Colonic mucosa (tissue), 4 donors: ENCODE data around the gene AICDA. TPM values are rescaled to one million over a fixed set of nuclear protein-coding genes. Genes with fewer than 3 reads are reported as not detected.
A peak's percentile ranks its signal among the peaks of the same experiment; 100 is the strongest.

Source experiments
- DNase-seq: peaks from one replicate; pipeline ENCODE4 v3.0.0-alpha.2; 2020
- H3K27ac ChIP-seq: fragments of 200-600 bp; one replicate; pipeline ENCODE4 v1.8.0; 2021
- H3K27me3 ChIP-seq: fragments of 200-600 bp; one replicate; pipeline ENCODE4 v1.8.0; 2021
- H3K36me3 ChIP-seq: fragments of 200-600 bp; one replicate; pipeline ENCODE4 v1.8.0; 2021
- H3K4me1 ChIP-seq: fragments of 200-600 bp; one replicate; pipeline ENCODE4 v1.8.0; 2021; ENCODE audit warnings: mild to moderate bottlenecking
- H3K4me3 ChIP-seq: fragments of 200-600 bp; one replicate; pipeline ENCODE4 v1.8.0; 2021
- H3K9ac ChIP-seq, 2 donors: one replicate each; pipeline ENCODE4 v1.7.0; 2013; ENCODE audit warnings: control low read depth in 2 of 2, low read depth in 2 of 2, low read length in 2 of 2
- H3K9me3 ChIP-seq: fragments of 200-600 bp; one replicate; pipeline ENCODE4 v1.8.0; 2021
- CTCF ChIP-seq: fragments of 200-600 bp; IDR thresholded peaks from one replicate; pipeline ENCODE4 v1.8.0; 2022; ENCODE audit warnings: antibody characterized with exemption, mild to moderate bottlenecking
- intact Hi-C: fragments of 100-400 bp; cut with DNase I; formaldehyde crosslinking; loops from one replicate; pipeline ENCODE4 v1.14.1; 2022
- total RNA-seq, 2 donors: library from RNA; stranded (reverse); fragmentation: NEBNext Ultra II Directional in 1 of 2; extraction: Animal tissue kit (Norgen Biotek cat#: 25700) in 1 of 2; gene quantifications; one replicate each; pipeline ENCODE4 v1.2.1, GENCODE V29; 2021
- donor health status: healthy.
- donor health status: DM: no; HTN: no; CAD: no.
- donor health status: DM: no; HTN: no; CAD: no.

Gene AICDA
- total RNA-seq, 2 donors from 2014 or later = not detected

- Histone ChIP-seq H3K4me1 (no peaks in the 10 kb centered on the region), H3K4me3 (no peak overlapping the region), H3K9ac (no peak overlapping the region), H3K27me3 (no peaks in the 10 kb centered on the region), H3K36me3 (no peaks in the 10 kb centered on the region), H3K27ac (no peak overlapping the region), H3K9me3 (no peaks in the 10 kb centered on the region)
- intact Hi-C loops = loop anchor here (10.0 kb wide), 1 partner anchor 64 kb away; the partner anchor contains the start of gene CLEC4E
- TF ChIP-seq CTCF = peak; percentile 28
- DNase-seq = no peak
Measured at GRCh38 chr12:8609061-8609570, 3.5 kb downstream of the AICDA start.

- Histone ChIP-seq H3K9ac (no peak overlapping the region), H3K27ac (no peak overlapping the region), H3K27me3 (no peaks in the 10 kb centered on the region), H3K4me1 (no peaks in the 10 kb centered on the region), H3K36me3 (no peaks in the 10 kb centered on the region), H3K4me3 (no peak overlapping the region), H3K9me3 (no peaks in the 10 kb centered on the region)
- intact Hi-C loops = loop anchor here (10.0 kb wide), 1 partner anchor 62 kb away; the partner anchor contains the start of gene CLEC4E
- no peak for DNase-seq
- no peak for TF ChIP-seq CTCF
Measured at GRCh38 chr12:8606890-8607289, 5.8 kb downstream of the AICDA start.

GRCh38 chr12:8605057-8605456 lies 7.6 kb downstream of the AICDA start:
- no peak for DNase-seq
- Histone ChIP-seq H3K27me3 (no peaks in the 10 kb centered on the region), H3K4me1 (no peaks in the 10 kb centered on the region), H3K4me3 (no peak overlapping the region), H3K36me3 (no peaks in the 10 kb centered on the region), H3K9me3 (no peaks in the 10 kb centered on the region), H3K27ac (no peak overlapping the region), H3K9ac (no peak overlapping the region)
- no peak for TF ChIP-seq CTCF
- intact Hi-C loops = loop anchor here (10.0 kb wide), 1 partner anchor 60 kb away; the partner anchor contains the start of gene CLEC4E

- no peaks in the 10 kb centered on the region for H3K4me1 ChIP-seq
- no peak overlapping the region for H3K4me3 ChIP-seq
- no peaks in the 10 kb centered on the region for H3K9me3 ChIP-seq
- no peak overlapping the region for H3K9ac ChIP-seq
- no peak overlapping the region for H3K27ac ChIP-seq
- intact Hi-C loops = loop anchor here (10.0 kb wide), 1 partner anchor 59 kb away; the partner anchor contains the start of gene CLEC4E
- H3K36me3 ChIP-seq = no peaks in the 10 kb centered on the region
- no peak for DNase-seq
- no peaks in the 10 kb centered on the region for H3K27me3 ChIP-seq
- TF ChIP-seq CTCF = no peak
Measured at GRCh38 chr12:8603856-8604255, 8.8 kb downstream of the AICDA start.

GRCh38 chr12:8603286-8603685 lies 9.4 kb downstream of the AICDA start:
- DNase-seq = no peak
- Histone ChIP-seq H3K4me3 (no peak overlapping the region), H3K27me3 (no peaks in the 10 kb centered on the region), H3K36me3 (no peaks in the 10 kb centered on the region), H3K9ac (no peak overlapping the region), H3K4me1 (no peaks in the 10 kb centered on the region), H3K9me3 (no peaks in the 10 kb centered on the region), H3K27ac (no peak overlapping the region)
- intact Hi-C loops = loop anchor here (10.0 kb wide), 1 partner anchor 58 kb away; the partner anchor contains the start of gene CLEC4E
- TF ChIP-seq CTCF = no peak
